ENCODE results near the gene FTCD. TPM values are rescaled to one million over a fixed set of nuclear protein-coding genes. Genes with fewer than 3 reads are reported as not detected.

The FTCD gene
- total RNA-seq, 1 experiment from 2014 or later = 6.7 TPM

DNA sequence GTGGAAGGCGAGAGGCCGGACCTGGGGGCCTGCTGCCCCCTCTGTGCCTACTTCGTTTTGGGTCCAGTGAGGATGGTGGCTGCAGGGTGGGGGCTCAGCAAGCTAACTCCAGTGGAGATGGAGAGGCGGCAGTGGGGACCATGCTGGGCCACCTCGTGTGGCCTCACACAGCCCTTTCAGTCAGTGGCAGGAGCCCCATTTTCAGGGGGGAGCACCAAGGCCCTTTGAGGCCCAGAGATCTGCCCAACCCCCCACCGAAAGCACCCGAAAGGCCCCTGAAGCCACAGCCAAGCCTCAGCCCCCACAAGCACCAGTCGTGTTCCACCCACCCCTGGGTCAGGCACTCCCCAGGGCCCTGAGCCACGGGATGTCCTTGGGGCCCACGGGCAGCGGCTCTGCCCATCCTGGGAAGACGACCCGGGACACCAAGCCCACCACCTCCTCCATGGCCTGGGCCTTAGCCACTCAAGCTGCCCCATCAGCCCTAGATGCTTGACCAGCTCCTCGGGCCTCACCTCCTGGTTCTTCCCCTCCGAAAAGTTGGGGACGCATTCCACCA is 345 bp downstream of the FTCD start:
- no peak overlapping the region for H3K23ac ChIP-seq (ENCODE audit: insufficient read length, low read depth, low read length)
- H4K8ac ChIP-seq (replicated peaks; ENCODE audit: insufficient read length, low read depth, low read length) = no peak overlapping the region
- Mint-ChIP-seq H3K27me3 (ENCODE audit: low read depth) (no peaks in the 10 kb centered on the region), H3K36me3 (ENCODE audit: insufficient read depth in 1 of 3, low read depth in 3 of 3) (peaks cover 2 to 5% (median 3%) of the 10 kb centered on the region in 3 experiments; a peak in 4 of 7 replicates), H3K27ac (no peak overlapping the region), H3K4me1 (peaks cover 6 to 11% of the 10 kb centered on the region in 2 experiments), H3K9me3 (peaks cover under 1% of the 10 kb centered on the region in 2 experiments; a peak in 2 of 5 replicates), H3K4me3 (no peak overlapping the region)
- H3K4ac ChIP-seq (ENCODE audit: low read depth, low read length) = no peak overlapping the region
- no peak overlapping the region for H2BK120ac ChIP-seq (ENCODE audit: low read depth, low read length, poor library complexity, severe bottlenecking)
- no peak overlapping the region for H2BK12ac ChIP-seq (ENCODE audit: insufficient read length, low read depth, low read length)
- H3K14ac ChIP-seq (ENCODE audit: insufficient read depth, low read length) = no peak overlapping the region
- H3K23me2 ChIP-seq (ENCODE audit: insufficient read length, low read depth, low read length, poor library complexity, severe bottlenecking) = no peaks in the 10 kb centered on the region
- H3K79me1 ChIP-seq (ENCODE audit: insufficient read depth, low read depth, low read length, poor library complexity, severe bottlenecking) = no peaks in the 10 kb centered on the region
- TF ChIP-seq, protein P1, sequence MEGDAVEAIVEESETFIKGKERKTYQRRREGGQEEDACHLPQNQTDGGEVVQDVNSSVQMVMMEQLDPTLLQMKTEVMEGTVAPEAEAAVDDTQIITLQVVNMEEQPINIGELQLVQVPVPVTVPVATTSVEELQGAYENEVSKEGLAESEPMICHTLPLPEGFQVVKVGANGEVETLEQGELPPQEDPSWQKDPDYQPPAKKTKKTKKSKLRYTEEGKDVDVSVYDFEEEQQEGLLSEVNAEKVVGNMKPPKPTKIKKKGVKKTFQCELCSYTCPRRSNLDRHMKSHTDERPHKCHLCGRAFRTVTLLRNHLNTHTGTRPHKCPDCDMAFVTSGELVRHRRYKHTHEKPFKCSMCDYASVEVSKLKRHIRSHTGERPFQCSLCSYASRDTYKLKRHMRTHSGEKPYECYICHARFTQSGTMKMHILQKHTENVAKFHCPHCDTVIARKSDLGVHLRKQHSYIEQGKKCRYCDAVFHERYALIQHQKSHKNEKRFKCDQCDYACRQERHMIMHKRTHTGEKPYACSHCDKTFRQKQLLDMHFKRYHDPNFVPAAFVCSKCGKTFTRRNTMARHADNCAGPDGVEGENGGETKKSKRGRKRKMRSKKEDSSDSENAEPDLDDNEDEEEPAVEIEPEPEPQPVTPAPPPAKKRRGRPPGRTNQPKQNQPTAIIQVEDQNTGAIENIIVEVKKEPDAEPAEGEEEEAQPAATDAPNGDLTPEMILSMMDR (conservative IDR thresholded peaks at IDR 0.05) = no peak
- no peak overlapping the region for H2BK5ac ChIP-seq (ENCODE audit: insufficient read length, low read length)
- no peak overlapping the region for H3K4me2 ChIP-seq (ENCODE audit: insufficient read depth, insufficient read length, low read length)
- no peak overlapping the region for H2AK5ac ChIP-seq (ENCODE audit: insufficient read length, low read length)
- H3K4me1 ChIP-seq (ENCODE audit: insufficient read depth, low read length) = no peaks in the 10 kb centered on the region; the same call in 1 of the 2 replicates
- H2AFZ ChIP-seq (ENCODE audit: low read length) = no peak overlapping the region
- H2BK15ac ChIP-seq (ENCODE audit: low read depth, low read length) = no peak overlapping the region
- H2BK20ac ChIP-seq (ENCODE audit: low read depth, low read length, poor library complexity, severe bottlenecking) = no peak overlapping the region
- H3K9me3 ChIP-seq (ENCODE audit: control insufficient read depth, low read depth, low read length) = no peaks in the 10 kb centered on the region
- no peak overlapping the region for H4K5ac ChIP-seq (ENCODE audit: insufficient read length, low read depth, low read length)
- no peaks in the 10 kb centered on the region for H3K79me2 ChIP-seq (ENCODE audit: insufficient read depth, low read length)
- H3K27me3 ChIP-seq (ENCODE audit: insufficient read depth, low read length) = no peaks in the 10 kb centered on the region
- H4K91ac ChIP-seq (ENCODE audit: insufficient read length, low read depth, low read length) = no peak overlapping the region
- no CpG with 5 or more reads among the region's 16 CpGs for WGBS (ENCODE audit: extremely low coverage, insufficient read length, low lambda C conversion rate)
- H3T11ph ChIP-seq (ENCODE audit: low read length) = no peak overlapping the region
- H3K18ac ChIP-seq (ENCODE audit: insufficient read length, low read depth, low read length) = no peak overlapping the region
- no peak overlapping the region for H3K9ac ChIP-seq (ENCODE audit: extremely low read depth, insufficient read length, low read length)
- DNase-seq = peak; percentile 24
- no peak overlapping the region for H3K56ac ChIP-seq (ENCODE audit: insufficient read length, low read depth, low read length)
- H4K20me1 ChIP-seq (ENCODE audit: control insufficient read depth, insufficient read depth, insufficient read length) = no peaks in the 10 kb centered on the region
- no peak overlapping the region for H3K27ac ChIP-seq (ENCODE audit: insufficient read length, low read depth, low read length)
